Osteoblast (primary cell): Measurements from ENCODE around the gene PLD4. TPM values are rescaled to one million over a fixed set of nuclear protein-coding genes. Genes with fewer than 3 reads are reported as not detected.

Experiments used
- DNase-seq: peaks from one replicate; pipeline ENCODE4 v3.0.0; 2011; ENCODE audit warnings: low spot score, mixed read lengths; ENCODE audit not compliant: insufficient read length; ENCODE audit errors: missing footprints
- H2AFZ ChIP-seq: 2 replicates; pipeline ENCODE4 v1.6.0; 2011; ENCODE audit warnings: mild to moderate bottlenecking, low read length
- H3K27ac ChIP-seq: 2 replicates; pipeline ENCODE4 v1.5.1; 2011; ENCODE audit warnings: mild to moderate bottlenecking, low read depth, low read length, moderate library complexity
- H3K27me3 ChIP-seq: 2 replicates; pipeline ENCODE4 v1.6.0; 2012; ENCODE audit warnings: mild to moderate bottlenecking, control low read depth, inconsistent platforms, low read length, moderate library complexity; ENCODE audit not compliant: insufficient read depth
- H3K36me3 ChIP-seq: 2 replicates; pipeline ENCODE4 v1.5.1; 2011; ENCODE audit warnings: mild to moderate bottlenecking, low read length, control low read depth, moderate library complexity; ENCODE audit not compliant: insufficient read depth
- H3K4me1 ChIP-seq: 2 replicates; pipeline ENCODE4 v1.5.1; 2011; ENCODE audit warnings: mild to moderate bottlenecking, low read length, control low read depth, moderate library complexity; ENCODE audit not compliant: insufficient read depth
- H3K4me2 ChIP-seq: 2 replicates; pipeline ENCODE4 v1.6.0; 2011; ENCODE audit warnings: mild to moderate bottlenecking, low read length; ENCODE audit not compliant: insufficient read depth
- H3K4me3 ChIP-seq: fragments of 200-600 bp; sonication (generic); 3 replicates; pipeline ENCODE4 v1.5.1; 2012; ENCODE audit warnings: mild to moderate bottlenecking, low read length, inconsistent platforms; ENCODE audit not compliant: insufficient read depth
- H3K79me2 ChIP-seq: 2 replicates; pipeline ENCODE4 v1.6.0; 2012; ENCODE audit warnings: mild to moderate bottlenecking, low read length, control low read depth, inconsistent platforms; ENCODE audit not compliant: insufficient read depth
- H3K9me3 ChIP-seq: 2 replicates; pipeline ENCODE4 v1.5.1; 2011; ENCODE audit warnings: low read depth, low read length, control low read depth
- H4K20me1 ChIP-seq: 2 replicates; pipeline ENCODE4 v1.6.0; 2012; ENCODE audit warnings: mild to moderate bottlenecking, low read length, control low read depth; ENCODE audit not compliant: insufficient read depth
- CTCF ChIP-seq: IDR thresholded peaks from 2 replicates; pipeline ENCODE4 v1.5.1; 2011; ENCODE audit warnings: mild to moderate bottlenecking, low read depth, low read length, moderate library complexity; ENCODE audit errors: extremely low read depth
- total RNA-seq: library from RNA; depleted of rRNA; stranded (reverse); fragments of >200 nt; gene quantifications from 2 replicates; pipeline ENCODE4 v1.2.3, GENCODE V29; 2012

PLD4 gene
- total RNA-seq, 1 donor, result not detected

GRCh38 chr14:104877066-104877805 is 47.4 kb upstream of the PLD4 start:
- no peak for TF ChIP-seq CTCF
- Histone ChIP-seq H3K9me3 (no peaks in the 10 kb centered on the region), H3K27me3 (no peaks in the 10 kb centered on the region), H2AFZ (no peak overlapping the region), H3K36me3 (peaks cover 10% of the 10 kb centered on the region), H3K4me2 (no peak overlapping the region), H3K4me1 (peaks cover 7% of the 10 kb centered on the region), H3K79me2 (peaks cover 40% of the 10 kb centered on the region), H4K20me1 (peaks cover 45% of the 10 kb centered on the region), H3K4me3 (no peak overlapping the region), H3K27ac (no peak overlapping the region)
- DNase-seq, result peak; percentile 76

GRCh38 chr14:104877806-104878550 is 46.7 kb upstream of the PLD4 start:
- H3K79me2 ChIP-seq, result peaks cover 32% of the 10 kb centered on the region
- peaks cover 12% of the 10 kb centered on the region for H3K36me3 ChIP-seq
- no peak overlapping the region for H3K4me3 ChIP-seq
- no peak overlapping the region for H3K4me2 ChIP-seq
- H3K27ac ChIP-seq, result no peak overlapping the region
- H3K4me1 ChIP-seq, result no peaks in the 10 kb centered on the region
- TF ChIP-seq CTCF, result no peak
- peak; percentile 68 for DNase-seq
- H3K9me3 ChIP-seq, result no peaks in the 10 kb centered on the region
- no peak overlapping the region for H2AFZ ChIP-seq
- H4K20me1 ChIP-seq, result peaks cover 38% of the 10 kb centered on the region
- H3K27me3 ChIP-seq, result no peaks in the 10 kb centered on the region

DNA sequence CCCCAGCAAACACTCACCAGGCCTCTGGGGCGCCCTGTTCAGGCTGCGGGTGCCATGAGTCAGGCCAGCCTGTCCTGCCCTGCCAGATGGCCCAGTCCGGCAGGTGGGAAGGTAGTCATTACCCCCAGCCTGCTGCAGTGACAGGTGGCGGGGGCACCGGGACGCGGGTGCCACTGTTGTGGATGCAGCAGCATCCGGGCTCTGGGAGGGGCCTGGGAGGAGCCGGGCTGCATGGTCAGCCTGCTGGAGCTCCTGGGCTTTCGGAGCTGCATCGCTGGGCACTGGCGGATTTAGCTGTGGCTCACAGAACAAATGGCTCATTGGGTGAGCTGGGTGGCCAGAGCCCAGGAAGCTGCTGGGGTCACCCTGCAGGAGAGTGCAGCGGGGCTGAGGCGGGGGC is 46.1 kb upstream of the PLD4 start:
- no peaks in the 10 kb centered on the region for H3K4me1 ChIP-seq
- peaks cover 34% of the 10 kb centered on the region for H4K20me1 ChIP-seq
- H3K9me3 ChIP-seq, result no peaks in the 10 kb centered on the region
- peaks cover 27% of the 10 kb centered on the region for H3K79me2 ChIP-seq
- peak; percentile 83 for DNase-seq
- peaks cover 15% of the 10 kb centered on the region for H3K36me3 ChIP-seq
- H3K27me3 ChIP-seq, result no peaks in the 10 kb centered on the region
- H3K27ac ChIP-seq, result no peak overlapping the region
- H3K4me3 ChIP-seq, result no peak overlapping the region
- H2AFZ ChIP-seq, result no peak overlapping the region
- no peak overlapping the region for H3K4me2 ChIP-seq
- no peak for TF ChIP-seq CTCF
